Suppressor macrophage treated with lipopolysaccharide for 1 hour (primary cell): ENCODE results near the gene PITRM1.

Experiments used
- DNase-seq, 3 donors: peaks; one replicate each; pipeline ENCODE4 v3.0.0-alpha.2; 2020 to 2022

PITRM1 gene

GRCh38 chr10:3165196-3165595, 7.4 kb downstream of the PITRM1 start:
- no peak for DNase-seq

DNA sequence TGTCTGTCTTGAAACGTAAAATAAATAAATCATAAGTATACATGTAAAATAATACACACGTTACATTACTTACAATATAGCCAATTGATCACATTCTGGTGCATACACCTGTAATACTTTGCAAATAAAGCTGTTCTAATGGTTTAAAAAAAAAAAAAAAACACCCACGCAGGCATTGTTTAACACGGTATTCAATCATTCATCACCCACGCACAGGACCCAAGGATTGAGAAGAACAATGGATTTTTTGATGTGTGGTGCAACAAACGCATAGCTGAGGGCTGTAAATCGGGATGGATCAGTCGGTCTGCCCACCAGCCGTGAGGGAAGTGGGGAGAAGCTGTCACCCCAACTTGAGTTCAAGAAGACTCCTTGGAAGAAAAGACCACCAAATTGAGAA, 8.7 kb downstream of the PITRM1 start:
- DNase-seq: no peak

DNA sequence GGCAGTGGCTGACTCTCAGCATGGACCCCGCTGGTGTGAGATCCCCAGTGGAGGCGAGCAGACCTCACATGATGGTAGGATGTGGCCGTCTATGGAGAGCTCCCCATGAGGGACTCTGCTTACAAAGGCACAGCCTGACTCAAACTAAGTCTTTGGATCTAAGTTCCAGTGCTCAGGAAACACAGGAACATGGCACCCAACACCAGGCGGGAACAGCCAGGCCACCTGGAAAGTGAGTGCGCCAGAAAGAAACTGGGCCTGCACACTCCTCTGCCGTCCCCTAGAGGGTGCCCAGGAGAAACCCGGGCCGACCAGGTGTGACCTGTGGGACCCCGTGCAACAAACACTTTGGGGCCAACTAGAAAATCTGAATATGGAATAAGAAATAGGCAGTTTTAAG, 10.0 kb downstream of the PITRM1 start:
- DNase-seq: no peak

- no peak for DNase-seq
Measured at GRCh38 chr10:3159152-3159551, 13.4 kb downstream of the PITRM1 start.

- no peak for DNase-seq
Measured at GRCh38 chr10:3154666-3155065, 17.9 kb downstream of the PITRM1 start.

DNA sequence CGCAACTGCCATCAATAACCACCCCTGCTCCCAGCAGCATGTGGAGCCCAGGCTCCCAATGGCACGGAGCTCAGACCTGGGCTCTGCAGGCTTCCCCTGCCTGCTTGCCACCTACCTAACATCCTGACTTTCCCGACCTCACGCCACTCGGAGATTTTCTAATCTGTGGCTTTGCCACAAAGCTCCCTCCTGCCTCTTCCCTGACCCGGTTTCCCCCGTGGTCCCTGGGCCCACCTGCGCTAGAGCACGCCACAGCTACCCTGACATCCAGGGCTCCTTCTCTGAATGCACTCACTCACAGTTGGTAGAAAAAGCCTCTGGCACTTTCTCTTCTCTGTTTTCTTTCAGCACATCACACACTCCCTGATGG, 20.0 kb downstream of the PITRM1 start:
- no peak for DNase-seq

DNA sequence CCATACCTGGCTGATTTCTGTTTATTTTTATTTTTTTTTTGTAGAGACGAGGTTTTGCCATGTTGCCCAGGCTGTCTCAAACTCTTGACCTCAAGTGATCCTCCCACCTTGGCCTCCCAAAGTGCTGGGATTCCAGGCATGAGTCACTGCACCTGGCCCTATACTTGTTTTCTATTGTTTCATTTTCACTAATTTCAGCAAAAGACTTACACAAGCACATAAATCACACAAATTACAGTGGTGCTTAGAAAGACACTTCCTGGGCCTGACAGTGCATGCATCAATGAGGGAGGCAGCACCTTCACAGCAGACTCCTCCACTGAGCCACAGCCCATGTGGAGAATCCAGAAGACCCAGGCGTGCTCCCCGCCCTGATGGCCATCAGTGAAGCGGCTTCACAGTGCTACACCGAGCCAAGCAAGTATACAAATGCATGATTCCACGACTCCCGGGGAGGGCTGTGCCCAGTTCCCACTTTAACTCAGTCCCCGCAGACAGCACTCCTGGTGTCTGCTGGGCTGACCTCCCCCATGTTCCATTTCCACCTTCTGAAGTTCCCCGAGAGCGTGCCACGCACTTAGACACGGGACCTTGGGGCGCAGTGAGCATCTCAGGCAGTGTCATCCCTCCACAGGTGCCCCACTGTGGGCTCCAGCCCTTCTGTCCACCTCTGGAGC, 20.6 kb downstream of the PITRM1 start:
- DNase-seq: no peak

- DNase-seq: no peak
Measured at GRCh38 chr10:3150961-3151360, 21.6 kb downstream of the PITRM1 start.

- no peak for DNase-seq
Measured at GRCh38 chr10:3150366-3150765, 22.2 kb downstream of the PITRM1 start.

DNA sequence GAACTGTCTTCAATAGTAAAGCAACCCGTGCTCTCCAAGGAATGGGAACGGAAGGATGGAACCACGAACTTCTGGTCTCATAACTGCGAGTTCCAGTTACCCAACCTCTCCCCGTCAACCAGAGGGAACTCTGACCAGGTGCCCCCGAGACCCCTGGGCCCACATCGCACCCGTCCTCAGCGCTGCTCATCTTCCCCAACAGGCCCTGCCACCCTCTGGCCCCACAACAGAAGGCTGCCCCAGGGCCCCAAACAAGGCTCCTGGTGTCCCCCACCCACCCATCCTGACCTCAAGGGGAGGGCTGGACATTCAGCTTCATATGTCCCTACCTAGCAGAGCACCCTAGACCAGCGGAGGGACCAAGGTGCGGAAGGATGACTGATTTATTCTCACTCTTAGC, 22.7 kb downstream of the PITRM1 start:
- DNase-seq: no peak

- DNase-seq: no peak
Measured at GRCh38 chr10:3148994-3149393, 23.6 kb downstream of the PITRM1 start.

DNA sequence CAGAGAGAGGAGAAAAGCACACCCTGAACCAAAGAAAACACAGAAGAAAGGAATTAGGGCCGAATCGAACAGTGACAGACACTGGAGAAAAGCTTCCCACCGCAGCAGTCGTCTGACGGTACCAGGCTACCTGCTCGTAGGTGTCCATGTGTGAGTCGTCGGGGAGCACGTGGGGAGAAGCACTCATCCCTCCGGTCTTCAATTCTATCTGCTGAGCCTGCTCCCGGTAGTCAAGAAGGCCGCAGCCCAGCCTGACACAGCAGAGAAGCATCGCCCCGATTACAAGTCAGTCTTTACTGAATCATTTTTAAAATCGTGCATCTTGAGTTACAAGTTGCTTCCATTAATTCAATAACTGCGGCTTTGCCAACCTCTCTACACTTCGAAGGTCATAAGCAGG, 24.5 kb downstream of the PITRM1 start:
- DNase-seq: no peak

- DNase-seq: no peak
Measured at GRCh38 chr10:3147117-3147820, 25.3 kb downstream of the PITRM1 start.

DNA sequence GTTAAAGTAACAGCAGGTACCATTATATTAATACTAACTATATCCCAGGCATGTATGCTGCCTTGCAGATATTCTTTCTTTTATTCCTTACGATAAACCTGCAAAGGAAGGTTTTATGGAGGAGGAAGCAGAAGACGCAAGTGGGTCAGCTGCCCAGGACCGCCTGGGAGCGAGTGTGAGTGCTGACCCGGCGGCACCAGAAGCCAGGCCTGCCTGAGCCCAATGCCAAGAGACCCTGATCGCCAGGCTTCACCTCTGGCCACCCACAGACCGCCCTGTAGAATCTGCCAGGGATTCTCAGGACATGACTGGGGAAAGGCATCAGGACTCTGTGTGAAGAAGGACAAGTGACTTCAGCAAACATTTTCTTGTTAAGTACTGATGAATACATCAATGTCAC, 26.3 kb downstream of the PITRM1 start:
- no peak for DNase-seq

DNA sequence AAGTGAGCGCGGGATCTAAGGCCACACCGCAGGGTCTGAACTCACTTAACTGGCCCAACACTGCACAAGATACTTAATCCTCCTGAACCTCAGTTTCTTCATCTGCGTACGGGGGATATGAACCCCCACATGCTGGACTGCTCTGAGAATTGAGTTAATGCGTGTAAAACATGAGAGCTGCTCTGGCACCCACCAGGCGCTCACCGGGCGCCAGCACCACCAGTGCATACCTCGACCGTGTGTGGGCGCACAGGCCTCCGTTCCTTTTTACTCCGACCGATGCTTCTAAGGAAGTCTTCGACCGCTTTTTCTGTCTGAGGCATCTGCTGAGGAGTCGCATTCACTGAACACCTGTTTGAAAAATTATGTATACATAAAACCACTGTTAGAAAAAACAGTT, 27.2 kb downstream of the PITRM1 start:
- no peak for DNase-seq

DNA sequence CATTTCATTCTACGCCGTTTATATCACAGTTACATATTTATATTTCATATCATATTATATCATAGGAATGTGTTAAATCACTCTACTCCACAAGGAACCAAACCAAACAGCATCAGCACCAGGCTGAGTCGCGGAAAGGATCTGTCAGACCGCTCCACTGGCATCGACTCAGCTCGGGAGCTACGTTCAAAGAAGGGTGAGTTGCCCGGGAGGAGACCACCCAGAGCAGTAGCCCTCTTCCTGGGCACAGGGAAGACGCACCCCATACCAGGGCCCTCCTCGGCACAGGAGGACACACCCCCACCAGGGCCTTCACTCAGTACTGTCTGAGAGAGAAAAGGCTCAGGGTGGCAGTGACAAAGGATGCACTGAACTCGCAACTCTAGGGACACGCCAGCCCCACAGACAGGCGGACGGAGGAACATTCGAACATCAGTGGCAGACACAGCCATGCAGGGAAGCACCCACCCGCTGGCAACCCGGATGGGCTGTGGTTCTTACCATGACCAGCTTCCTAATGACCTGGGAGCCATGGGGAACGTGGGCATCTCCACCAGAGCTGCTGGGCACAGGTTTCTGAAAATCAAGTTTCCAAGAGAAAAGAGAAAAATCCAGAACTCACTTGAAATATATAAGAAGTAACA, 28.7 kb downstream of the PITRM1 start:
- DNase-seq: no peak

DNA sequence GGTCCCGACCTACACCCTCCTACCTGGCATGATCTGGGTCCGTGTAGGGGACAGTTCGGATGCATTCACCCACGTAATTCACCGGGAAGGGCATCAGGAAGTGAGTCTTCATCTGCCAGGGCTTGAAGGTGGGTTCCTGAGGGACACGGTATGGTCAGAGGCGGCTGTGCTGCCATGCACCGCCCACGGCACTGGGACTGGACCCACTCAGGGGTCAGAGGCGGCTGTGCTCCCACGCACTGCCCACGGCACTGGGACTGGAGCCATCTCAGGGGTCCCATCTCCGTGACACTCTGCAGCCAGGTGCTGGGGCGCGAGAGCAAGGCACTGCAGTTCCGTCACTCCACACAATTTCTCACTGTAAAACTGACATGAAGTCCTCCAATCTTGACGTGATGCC, 29.2 kb downstream of the PITRM1 start:
- DNase-seq: no peak

DNA sequence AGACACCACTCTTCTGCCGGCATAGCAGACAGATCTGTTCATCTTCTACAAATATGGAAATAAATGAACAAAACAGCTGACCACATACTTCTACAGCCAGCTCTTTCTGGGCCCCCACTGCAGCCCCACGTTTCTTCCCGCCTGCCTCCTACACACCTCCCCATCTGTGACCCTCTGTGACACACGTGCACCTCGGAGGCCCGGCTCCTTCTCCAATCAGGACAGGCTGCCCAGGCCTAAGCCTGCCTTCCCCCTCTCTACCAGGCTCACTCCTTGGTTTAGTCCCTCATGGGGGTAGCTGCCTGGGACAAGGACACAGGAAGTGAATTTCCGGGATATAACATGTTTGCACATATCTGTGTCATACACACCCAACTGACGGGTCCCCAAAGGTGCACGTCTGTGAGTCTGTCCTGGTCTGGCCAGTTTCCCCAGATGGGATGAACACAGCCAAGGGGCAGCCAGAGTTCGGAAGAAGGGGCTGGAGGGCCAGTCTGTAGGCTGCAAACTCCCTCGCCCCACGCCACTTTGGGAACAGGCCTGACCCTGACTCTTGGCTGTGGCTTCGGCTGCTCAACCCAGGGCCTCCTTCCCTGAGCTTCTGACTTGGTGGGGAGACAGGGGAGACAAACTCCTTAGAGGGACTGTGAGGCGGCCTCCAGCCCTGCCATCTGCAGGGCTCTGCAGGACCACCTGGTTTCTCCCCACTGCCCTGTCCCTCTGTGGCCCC, 30.3 kb downstream of the PITRM1 start:
- DNase-seq: no peak

DNA sequence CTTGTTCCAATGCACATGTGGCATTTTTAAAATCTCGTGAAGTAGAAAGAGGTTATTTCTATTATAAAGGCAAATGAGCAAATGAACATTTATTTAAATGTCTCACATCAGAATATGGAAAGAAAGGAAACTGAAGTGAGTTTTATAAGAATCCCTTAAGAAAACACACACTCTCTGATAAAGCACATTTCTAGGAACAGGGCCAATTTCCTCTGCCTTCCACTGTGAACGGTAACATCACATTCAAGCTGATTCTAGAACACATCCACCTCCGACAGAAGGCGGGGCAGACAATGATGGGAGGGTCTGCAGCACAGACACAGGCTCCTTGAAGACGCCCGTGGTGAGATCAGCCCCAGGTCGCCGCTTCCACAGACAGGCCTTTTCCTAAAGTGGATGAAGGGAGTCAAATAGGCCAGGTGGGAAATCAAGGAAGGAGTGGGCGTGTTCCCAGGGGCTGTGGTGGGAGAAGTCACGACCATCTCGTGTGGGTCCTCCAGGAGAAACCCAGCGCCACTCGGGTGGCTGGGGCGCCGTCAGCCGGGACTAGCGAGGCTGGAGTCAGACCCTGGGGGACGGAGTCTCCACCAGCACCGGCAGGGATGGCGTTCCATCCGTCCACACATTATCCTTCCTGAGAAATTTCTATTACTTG, 31.1 kb downstream of the PITRM1 start:
- no peak for DNase-seq

- no peak for DNase-seq
Measured at GRCh38 chr10:3140280-3140679, 32.3 kb downstream of the PITRM1 start.

DNA sequence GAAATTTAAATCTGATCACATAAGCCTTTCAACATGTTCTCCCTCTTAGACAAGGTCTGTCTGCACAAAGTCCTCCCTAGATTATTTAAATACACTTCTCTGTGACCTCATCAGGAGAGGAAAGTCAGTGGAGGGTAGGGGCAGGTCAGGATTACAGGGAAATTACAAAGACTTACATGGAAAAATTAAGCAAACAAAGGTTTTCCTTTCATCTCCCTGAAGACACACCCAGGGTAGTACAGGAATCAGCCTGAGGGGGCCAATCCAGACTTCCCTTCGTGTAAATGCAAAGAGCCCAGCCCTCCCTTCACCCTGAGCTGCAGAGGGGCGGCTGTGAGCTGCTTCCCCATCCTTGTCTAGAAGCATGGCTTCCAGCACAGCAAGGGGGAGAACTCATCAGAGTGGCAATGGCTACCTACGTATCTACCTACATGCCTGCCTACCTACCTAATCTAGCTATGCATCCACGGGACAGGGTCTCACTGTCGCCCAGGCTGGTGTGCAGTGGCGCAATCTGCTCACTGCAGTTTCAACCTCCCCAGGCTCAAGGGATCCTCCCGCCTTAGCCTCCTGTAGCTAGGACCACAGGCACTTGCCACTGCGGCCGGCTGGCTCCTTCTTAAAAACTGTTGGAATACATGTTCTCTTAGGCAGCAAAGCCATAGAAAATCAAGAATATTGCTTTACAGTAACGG, 33.2 kb downstream of the PITRM1 start:
- no peak for DNase-seq

GRCh38 chr10:3137958-3138726, 34.4 kb downstream of the PITRM1 start:
- DNase-seq: no peak
